NCI-H1048 (cell line): Measurements from ENCODE around the gene PGLYRP1.

ENCODE experiments used
- DNase-seq: peaks from one replicate; lab custom pipeline; 2025; lab: John Stamatoyannopoulos, UW

PGLYRP1 gene

GRCh38 chr19:46000491-46001246, 22.2 kb downstream of the PGLYRP1 start:
- peak; percentile 5 for DNase-seq

GRCh38 chr19:45999653-46000121, 23.2 kb downstream of the PGLYRP1 start:
- DNase-seq: no peak

GRCh38 chr19:45998834-45999233, 24.0 kb downstream of the PGLYRP1 start:
- no peak for DNase-seq

- DNase-seq: no peak
Observed at GRCh38 chr19:45996933-45997332, 25.9 kb downstream of the PGLYRP1 start.

GRCh38 chr19:45995715-45996385, 27.0 kb downstream of the PGLYRP1 start:
- no peak for DNase-seq

GRCh38 chr19:45994998-45995714, 27.7 kb downstream of the PGLYRP1 start, which contains the start of gene CCDC61:
CCDC61 (plus strand) TSS chr19:45995467; CDS start chr19:46003019, 7,552 bp downstream.
- DNase-seq: peak; percentile 95

- no peak for DNase-seq
Observed at GRCh38 chr19:45994456-45994997, 28.3 kb downstream of the PGLYRP1 start.

- no peak for DNase-seq
Observed at GRCh38 chr19:45990113-45990728, 32.6 kb downstream of the PGLYRP1 start.

GRCh38 chr19:45985321-45985720, 37.5 kb downstream of the PGLYRP1 start:
- DNase-seq: no peak

- DNase-seq: no peak
Observed at GRCh38 chr19:45981350-45981749, 41.5 kb downstream of the PGLYRP1 start.

GRCh38 chr19:45978156-45978555, 44.7 kb downstream of the PGLYRP1 start:
- DNase-seq: no peak

- no peak for DNase-seq
Observed at GRCh38 chr19:45976178-45976577, 46.7 kb downstream of the PGLYRP1 start.

- DNase-seq: no peak
Observed at GRCh38 chr19:45975306-45976070, 47.4 kb downstream of the PGLYRP1 start.

- peak; percentile 42 for DNase-seq
Observed at GRCh38 chr19:45973553-45974338, 49.1 kb downstream of the PGLYRP1 start, which contains the start of gene NOVA2. NOVA2 (minus strand) TSS chr19:45973865; CDS start chr19:45973351, 514 bp downstream.

GRCh38 chr19:45972947-45973540, 49.8 kb downstream of the PGLYRP1 start:
- DNase-seq: no peak

GRCh38 chr19:45972081-45972946, 50.5 kb downstream of the PGLYRP1 start:
- no peak for DNase-seq

- DNase-seq: no peak
Observed at GRCh38 chr19:45971260-45971902, 51.5 kb downstream of the PGLYRP1 start.

- no peak for DNase-seq
Observed at GRCh38 chr19:45969676-45970075, 53.2 kb downstream of the PGLYRP1 start.
